Measurements from ENCODE around the gene C1QTNF5.

DNA sequence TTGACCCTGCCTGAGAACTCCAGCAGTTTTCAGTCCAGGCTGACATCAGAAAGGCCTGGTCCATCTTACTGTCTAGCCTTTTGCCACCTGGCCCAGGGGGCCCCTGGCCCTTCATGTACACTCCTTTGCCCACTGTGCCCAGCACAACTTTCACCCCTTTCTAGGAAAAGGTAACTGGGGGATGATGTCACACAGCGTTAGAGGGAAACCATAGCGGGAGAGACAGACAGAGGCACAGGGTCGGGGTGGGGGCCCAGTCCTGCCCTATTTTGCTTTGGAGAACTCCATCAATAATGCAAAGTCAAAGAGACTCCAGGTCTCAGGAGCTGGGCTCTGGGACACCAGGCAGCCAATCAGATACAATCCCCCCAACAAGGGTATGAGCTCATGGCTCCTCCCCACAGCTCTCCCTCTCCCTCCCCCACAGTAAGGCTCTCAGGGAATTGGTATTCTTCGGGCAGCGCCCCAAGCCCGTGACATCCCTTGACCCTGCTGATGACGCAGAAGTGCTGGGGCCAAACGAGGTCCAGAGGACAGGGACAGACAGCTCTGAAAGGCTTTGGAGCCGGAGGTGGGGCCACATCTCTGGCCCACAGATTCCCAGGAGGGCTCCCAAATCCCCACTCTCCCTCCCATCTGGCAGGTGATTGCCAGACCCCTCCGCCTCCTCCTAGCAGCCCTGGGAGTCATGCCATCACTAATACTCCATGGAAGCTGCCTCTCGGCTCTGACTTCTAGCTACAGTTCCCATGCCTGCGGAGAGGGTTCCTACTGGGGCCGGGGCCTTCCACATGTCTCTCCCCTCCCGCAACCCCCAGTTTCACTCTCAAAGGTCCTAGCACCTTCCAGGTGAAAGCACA is 34.9 kb upstream of the C1QTNF5 start:
- no peak for TF ChIP-seq POLR2A (IDR thresholded peaks at IDR 0.05; ENCODE audit: low read depth, low read length)
- TF ChIP-seq POLR2AphosphoS5 (IDR thresholded peaks at IDR 0.05; ENCODE audit: low read depth, low read length) = no peak
